Measurements from ENCODE around the gene ELAC1.

ELAC1 gene, protein sequence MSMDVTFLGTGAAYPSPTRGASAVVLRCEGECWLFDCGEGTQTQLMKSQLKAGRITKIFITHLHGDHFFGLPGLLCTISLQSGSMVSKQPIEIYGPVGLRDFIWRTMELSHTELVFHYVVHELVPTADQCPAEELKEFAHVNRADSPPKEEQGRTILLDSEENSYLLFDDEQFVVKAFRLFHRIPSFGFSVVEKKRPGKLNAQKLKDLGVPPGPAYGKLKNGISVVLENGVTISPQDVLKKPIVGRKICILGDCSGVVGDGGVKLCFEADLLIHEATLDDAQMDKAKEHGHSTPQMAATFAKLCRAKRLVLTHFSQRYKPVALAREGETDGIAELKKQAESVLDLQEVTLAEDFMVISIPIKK

DNA sequence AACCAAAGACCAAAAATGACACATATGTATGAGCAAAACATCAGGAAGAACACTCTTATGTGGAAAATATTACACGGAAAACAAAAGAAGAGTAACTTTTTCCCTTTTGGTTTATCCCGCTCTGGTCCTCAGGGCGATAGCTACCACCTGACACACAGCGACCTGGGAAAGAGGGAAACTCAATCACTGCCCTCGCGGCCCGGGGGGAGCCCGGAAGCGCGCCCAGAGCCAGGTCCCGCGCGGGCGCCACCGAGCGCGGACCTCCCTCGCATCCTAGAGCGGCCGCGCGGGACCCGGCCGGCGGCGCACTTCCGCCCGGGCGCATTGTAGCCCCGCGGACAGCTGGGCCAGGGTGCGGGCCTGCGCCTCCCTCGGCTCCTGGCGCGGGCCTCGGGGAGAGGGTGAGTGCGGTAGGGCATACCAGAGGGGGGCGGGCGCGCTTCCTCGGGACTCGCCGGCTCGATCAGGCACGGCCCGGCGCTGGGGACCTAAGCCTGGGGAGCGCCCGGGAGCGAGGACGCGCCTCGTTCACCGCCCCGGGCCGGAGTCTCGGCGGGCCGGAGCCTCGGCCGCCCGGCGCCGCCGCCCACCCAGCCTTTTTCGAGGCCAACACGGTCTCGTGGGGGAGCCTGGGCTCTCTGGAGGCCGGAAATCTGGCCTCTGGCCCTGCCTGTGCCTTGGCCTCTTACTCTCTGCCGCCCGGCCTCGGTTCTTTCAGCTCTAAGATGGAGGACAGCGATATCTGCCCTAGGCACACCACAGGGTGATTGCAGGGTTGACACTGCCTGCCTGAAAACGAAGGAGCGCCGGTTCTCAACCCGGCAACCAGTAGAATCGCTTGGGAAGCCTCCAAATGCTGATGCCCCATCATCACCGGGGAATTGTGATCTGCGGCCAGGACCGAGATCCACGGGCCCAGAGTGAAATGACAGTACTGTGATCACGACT is at the start of gene ELAC1:
TSS of gene ELAC1 (plus strand) at position 327 of the 948 bp plus-strand sequence. CDS start 6,365 bp downstream, outside the sequence.
- TF ChIP-seq CTCF (IDR thresholded peaks at IDR 0.05; ENCODE audit: control extremely low read depth, extremely low read depth, low read depth, missing control alignments) = no peak
- DNase-seq (ENCODE audit: extremely low spot score) = peak; percentile 90
- ChIA-PET POLR2A (no interaction called here), CTCF (interaction anchor here (1.4 to 3.1 kb wide), 4 partner anchors 11 to 101 kb away, joined by 3 to 25 read pairs (median 6); partner anchors contain the start of gene SMAD4)

- no peak for DNase-seq (ENCODE audit: extremely low spot score)
- POLR2A ChIA-PET = no interaction called here
- CTCF ChIA-PET = interaction anchor here (1.2 kb wide), 1 partner anchor 11 kb away, joined by 4 read pairs; no protein-coding TSS in a partner anchor
- TF ChIP-seq CTCF (IDR thresholded peaks at IDR 0.05; ENCODE audit: control extremely low read depth, extremely low read depth, low read depth, missing control alignments) = no peak
These were observed 49.7 kb upstream of the ELAC1 start for GRCh38 chr18:50918153-50918552.

DNA sequence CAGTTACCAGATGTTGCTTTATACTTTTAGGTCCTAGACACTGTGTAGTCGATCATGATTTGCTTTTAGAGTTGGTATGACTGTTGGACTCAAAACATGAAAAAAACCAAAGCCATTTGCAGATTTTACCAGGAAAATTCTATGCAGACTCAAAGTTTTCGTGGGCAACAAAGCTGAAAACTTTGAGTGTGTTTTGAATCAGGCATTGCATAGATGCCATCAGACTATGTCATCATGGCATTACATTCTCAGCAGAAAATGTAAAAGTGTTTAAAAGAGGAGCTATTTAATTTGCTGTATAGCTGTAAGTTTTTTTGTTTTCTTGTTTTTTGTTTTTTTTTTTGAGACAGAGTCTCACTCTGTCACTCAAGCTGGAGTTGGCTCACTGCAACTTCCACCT is 43.5 kb upstream of the ELAC1 start:
- ChIA-PET CTCF (interaction anchor here (1.1 to 1.7 kb wide), 2 partner anchors 104 to 127 kb away, joined by 4 to 5 read pairs; no protein-coding TSS in a partner anchor), POLR2A (no interaction called here)
- DNase-seq (ENCODE audit: extremely low spot score) = no peak
- TF ChIP-seq CTCF (IDR thresholded peaks at IDR 0.05; ENCODE audit: control extremely low read depth, extremely low read depth, low read depth, missing control alignments) = no peak

- TF ChIP-seq CTCF (IDR thresholded peaks at IDR 0.05; ENCODE audit: control extremely low read depth, extremely low read depth, low read depth, missing control alignments) = no peak
- POLR2A ChIA-PET = no interaction called here
- no peak for DNase-seq (ENCODE audit: extremely low spot score)
- CTCF ChIA-PET = no interaction called here
These were observed 41.3 kb upstream of the ELAC1 start for GRCh38 chr18:50926521-50926920.

DNA sequence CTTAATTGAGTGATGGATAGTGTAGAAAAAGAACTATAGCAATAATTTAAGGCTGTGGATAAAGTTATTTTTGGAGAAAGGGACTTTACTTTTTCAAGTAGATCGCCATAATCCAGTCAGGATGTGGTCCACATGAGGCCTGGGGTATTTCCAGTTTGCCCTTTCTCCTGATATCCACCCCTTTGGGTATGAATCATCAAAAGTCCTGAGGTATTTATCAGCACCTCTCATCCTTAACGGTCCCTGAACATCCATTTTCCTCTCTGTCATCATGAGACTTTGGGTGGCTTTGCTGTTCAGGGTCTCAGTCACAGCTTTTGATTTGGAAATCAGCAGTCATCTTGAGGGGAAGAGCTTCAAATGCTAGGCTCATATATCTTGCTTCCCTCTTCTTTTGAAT is 39.3 kb upstream of the ELAC1 start:
- no peak for DNase-seq (ENCODE audit: extremely low spot score)
- TF ChIP-seq CTCF (IDR thresholded peaks at IDR 0.05; ENCODE audit: control extremely low read depth, extremely low read depth, low read depth, missing control alignments) = no peak
- ChIA-PET POLR2A (no interaction called here), CTCF (no interaction called here)

DNA sequence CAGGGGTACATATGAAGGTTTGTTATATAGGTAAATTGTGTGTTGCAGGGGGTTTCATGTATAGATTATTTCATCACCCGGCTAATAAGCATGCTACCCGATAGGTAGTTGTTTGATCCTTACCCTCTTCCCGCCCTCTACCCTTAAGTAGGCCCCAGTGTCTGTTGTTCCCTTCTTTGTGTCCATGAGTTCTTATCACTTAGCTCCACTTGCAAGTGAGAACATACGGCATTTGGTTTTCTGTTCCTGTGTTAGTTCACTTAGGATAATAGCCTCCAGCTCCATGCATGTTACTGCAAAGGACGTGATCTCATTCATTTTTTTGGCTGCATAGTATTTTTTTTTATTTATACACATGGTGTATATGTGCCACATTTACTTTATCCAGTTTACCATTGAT is 34.2 kb upstream of the ELAC1 start:
- DNase-seq (ENCODE audit: extremely low spot score) = no peak
- ChIA-PET CTCF (interaction anchor here (1.7 kb wide), 1 partner anchor 23 kb away, joined by 6 read pairs; no protein-coding TSS in a partner anchor), POLR2A (no interaction called here)
- no peak for TF ChIP-seq CTCF (IDR thresholded peaks at IDR 0.05; ENCODE audit: control extremely low read depth, extremely low read depth, low read depth, missing control alignments)

Measured in GM10248 (cell line).